ENCODE data around the gene FMO2. TPM values are rescaled to one million over a fixed set of nuclear protein-coding genes. Genes with fewer than 3 reads are reported as not detected.

FMO2 gene
- total and polyA plus RNA-seq, 2 of the 8 experiments (the other 6 are each of a cell fraction or from before 2014, with no cell fraction given), result not detected

DNA sequence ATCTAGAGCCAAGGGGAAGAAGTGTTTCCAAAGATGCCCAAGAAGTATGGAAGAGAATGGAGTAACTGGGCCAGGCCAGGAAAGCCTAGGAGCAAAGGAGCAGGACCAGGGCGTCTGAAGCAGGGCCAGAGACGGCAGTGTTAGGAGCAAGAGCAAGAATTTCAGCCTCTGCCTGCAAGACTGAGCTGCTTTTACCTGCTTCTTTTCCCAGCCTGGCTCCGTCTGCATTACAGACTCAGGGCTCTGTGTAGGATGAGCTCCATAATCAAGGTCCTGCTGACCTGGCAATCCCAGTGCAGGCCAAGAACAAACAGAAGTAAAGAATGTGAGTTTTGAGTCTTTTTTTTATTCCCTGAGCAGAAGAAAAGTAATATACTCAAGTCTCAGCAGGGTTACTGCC lies 73.3 kb downstream of the FMO2 start (continued):
- TF ChIP-seq, protein P1, sequence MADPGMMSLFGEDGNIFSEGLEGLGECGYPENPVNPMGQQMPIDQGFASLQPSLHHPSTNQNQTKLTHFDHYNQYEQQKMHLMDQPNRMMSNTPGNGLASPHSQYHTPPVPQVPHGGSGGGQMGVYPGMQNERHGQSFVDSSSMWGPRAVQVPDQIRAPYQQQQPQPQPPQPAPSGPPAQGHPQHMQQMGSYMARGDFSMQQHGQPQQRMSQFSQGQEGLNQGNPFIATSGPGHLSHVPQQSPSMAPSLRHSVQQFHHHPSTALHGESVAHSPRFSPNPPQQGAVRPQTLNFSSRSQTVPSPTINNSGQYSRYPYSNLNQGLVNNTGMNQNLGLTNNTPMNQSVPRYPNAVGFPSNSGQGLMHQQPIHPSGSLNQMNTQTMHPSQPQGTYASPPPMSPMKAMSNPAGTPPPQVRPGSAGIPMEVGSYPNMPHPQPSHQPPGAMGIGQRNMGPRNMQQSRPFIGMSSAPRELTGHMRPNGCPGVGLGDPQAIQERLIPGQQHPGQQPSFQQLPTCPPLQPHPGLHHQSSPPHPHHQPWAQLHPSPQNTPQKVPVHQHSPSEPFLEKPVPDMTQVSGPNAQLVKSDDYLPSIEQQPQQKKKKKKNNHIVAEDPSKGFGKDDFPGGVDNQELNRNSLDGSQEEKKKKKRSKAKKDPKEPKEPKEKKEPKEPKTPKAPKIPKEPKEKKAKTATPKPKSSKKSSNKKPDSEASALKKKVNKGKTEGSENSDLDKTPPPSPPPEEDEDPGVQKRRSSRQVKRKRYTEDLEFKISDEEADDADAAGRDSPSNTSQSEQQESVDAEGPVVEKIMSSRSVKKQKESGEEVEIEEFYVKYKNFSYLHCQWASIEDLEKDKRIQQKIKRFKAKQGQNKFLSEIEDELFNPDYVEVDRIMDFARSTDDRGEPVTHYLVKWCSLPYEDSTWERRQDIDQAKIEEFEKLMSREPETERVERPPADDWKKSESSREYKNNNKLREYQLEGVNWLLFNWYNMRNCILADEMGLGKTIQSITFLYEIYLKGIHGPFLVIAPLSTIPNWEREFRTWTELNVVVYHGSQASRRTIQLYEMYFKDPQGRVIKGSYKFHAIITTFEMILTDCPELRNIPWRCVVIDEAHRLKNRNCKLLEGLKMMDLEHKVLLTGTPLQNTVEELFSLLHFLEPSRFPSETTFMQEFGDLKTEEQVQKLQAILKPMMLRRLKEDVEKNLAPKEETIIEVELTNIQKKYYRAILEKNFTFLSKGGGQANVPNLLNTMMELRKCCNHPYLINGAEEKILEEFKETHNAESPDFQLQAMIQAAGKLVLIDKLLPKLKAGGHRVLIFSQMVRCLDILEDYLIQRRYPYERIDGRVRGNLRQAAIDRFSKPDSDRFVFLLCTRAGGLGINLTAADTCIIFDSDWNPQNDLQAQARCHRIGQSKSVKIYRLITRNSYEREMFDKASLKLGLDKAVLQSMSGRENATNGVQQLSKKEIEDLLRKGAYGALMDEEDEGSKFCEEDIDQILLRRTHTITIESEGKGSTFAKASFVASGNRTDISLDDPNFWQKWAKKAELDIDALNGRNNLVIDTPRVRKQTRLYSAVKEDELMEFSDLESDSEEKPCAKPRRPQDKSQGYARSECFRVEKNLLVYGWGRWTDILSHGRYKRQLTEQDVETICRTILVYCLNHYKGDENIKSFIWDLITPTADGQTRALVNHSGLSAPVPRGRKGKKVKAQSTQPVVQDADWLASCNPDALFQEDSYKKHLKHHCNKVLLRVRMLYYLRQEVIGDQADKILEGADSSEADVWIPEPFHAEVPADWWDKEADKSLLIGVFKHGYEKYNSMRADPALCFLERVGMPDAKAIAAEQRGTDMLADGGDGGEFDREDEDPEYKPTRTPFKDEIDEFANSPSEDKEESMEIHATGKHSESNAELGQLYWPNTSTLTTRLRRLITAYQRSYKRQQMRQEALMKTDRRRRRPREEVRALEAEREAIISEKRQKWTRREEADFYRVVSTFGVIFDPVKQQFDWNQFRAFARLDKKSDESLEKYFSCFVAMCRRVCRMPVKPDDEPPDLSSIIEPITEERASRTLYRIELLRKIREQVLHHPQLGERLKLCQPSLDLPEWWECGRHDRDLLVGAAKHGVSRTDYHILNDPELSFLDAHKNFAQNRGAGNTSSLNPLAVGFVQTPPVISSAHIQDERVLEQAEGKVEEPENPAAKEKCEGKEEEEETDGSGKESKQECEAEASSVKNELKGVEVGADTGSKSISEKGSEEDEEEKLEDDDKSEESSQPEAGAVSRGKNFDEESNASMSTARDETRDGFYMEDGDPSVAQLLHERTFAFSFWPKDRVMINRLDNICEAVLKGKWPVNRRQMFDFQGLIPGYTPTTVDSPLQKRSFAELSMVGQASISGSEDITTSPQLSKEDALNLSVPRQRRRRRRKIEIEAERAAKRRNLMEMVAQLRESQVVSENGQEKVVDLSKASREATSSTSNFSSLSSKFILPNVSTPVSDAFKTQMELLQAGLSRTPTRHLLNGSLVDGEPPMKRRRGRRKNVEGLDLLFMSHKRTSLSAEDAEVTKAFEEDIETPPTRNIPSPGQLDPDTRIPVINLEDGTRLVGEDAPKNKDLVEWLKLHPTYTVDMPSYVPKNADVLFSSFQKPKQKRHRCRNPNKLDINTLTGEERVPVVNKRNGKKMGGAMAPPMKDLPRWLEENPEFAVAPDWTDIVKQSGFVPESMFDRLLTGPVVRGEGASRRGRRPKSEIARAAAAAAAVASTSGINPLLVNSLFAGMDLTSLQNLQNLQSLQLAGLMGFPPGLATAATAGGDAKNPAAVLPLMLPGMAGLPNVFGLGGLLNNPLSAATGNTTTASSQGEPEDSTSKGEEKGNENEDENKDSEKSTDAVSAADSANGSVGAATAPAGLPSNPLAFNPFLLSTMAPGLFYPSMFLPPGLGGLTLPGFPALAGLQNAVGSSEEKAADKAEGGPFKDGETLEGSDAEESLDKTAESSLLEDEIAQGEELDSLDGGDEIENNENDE (IDR thresholded peaks at IDR 0.05; ENCODE audit: insufficient replicate concordance, low read length), result no peak
- TF ChIP-seq BCL11A (IDR thresholded peaks at IDR 0.05; ENCODE audit: low read depth in 2 of 2, low read length in 2 of 2), result no peak
- no peak for TF ChIP-seq GTF2F1 (IDR thresholded peaks at IDR 0.05; ENCODE audit: borderline replicate concordance, low read depth, low read length)

Measured in H1 (cell line).